Measurements from ENCODE around the gene ZBTB3.
A peak's percentile ranks its signal among the peaks of the same experiment; 100 is the strongest.
"Not testable (repeated sequence)": the region's sequence is repeated elsewhere in the genome, so short reads cannot be mapped to it uniquely, and the experiment has no call there.

ZBTB3 gene

GRCh38 chr11:62755086-62755615, 1.2 kb upstream of the ZBTB3 start:
- DNase-seq, result no peak

DNA sequence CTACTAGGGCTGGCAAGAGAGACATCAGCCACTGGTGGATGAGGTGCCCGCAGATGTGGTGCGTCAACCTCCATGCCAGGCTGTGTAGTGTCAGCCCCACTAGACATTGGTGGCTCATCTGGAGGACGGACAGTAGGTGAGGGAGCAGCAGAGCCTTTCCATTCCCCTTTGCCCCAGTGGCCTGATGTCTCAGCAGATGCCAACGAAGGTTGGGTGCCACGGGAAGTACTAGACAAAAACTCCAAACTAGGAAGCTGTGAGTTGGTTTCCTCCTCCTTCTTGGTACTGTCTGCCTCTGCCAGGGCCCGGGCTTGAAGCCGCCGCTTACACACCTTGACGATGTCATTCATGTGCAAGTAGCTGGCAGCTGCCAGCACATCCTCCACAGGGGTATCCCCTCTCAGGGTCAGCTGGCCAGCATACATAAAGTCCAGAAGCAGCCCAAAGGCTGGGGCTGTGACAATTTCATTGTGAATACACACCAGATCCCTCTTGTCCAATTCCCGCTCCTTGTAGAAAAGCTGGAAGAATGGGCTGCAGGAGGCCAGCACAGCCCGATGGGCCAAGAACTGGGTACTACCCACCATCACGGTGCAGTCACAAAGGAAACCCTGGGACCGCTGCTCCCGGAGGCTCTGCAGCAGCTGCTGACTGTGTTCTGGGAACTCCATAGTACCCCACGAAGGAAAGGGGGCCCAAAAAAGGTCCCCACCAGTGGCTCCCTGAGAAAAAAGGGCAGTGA, 795 bp downstream of the ZBTB3 start:
- no peak for DNase-seq

DNA sequence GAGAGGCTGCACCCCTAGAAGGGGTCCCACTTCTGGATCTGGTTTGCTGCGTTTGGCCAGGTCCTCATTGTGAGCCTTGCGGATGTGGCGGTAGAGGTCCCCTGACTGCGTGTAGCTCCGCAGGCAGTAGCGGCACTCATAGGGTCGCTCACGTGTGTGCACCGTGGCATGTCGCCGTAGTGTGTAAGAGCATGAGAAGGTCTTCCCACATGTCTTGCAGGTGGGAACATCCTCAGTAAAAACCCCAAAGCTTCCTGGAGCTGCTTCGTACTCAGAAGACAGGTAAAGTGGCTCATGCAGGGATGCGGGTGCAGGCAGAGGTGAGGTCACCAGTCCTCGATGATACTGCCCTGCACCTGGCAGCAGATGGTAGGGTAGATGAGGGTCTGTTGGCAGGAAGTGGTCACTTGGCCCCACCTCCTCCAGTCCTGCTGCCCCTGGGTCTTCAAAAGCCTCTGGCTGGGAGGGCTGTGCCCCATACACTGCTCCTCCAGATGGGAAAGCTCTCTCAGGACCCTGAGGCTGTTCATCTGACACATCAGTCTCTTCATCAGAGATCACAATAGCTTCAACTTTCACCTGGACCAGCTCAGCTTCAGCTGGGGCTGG, 1.7 kb downstream of the ZBTB3 start:
- DNase-seq, result no peak

DNA sequence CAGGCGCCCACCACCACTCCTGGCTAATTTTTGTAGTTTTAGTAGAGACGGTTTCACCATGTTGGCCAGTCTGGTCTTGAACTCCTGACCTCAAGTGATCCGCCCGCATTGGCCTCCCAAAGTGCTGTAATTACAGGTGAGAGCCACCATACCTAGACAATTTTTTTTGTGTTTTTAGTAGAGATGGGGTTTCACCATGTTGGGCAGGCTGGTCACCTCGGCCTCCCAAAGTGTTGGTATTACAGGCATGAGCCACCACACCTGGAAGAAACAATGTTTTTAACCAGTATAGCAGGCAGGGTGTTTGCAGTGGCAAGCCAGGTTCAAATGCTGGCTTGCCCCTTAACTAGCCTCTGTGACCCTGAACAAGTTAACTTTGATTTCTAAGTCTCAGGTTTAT, 4.0 kb downstream of the ZBTB3 start:
- DNase-seq, result not testable (repeated sequence)

DNA sequence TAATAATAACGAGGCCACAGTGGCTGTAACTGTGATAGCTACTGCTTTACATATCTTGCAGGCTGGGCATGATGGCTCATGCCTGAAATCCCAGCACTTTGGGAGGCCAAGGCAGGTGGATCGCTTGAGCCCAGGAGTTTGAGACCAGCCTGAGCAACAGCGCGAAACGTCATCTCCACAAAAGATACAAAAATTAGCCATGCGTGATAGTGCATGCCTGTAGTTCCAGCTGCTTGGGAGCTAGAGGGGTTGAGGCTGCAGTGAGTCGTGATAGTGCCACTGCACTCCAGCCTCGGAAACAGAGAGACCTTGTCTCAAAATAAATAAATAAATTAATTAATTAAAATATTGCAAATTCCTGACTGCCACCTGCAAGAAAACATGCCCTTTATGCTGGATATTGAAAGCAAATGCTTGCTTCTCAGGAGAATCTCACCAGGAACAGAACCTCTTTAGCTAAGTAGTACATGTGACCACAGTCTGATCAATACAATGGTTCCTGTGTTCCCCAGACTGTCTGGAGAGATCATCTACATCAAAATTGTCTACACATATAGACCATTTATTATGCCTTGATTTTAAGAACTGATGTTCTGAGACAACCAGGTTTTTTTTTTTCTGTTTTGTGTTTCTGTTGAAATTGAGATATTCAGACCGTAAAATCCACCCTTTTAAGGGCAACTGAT, 6.3 kb downstream of the ZBTB3 start:
- DNase-seq, result no peak

DNA sequence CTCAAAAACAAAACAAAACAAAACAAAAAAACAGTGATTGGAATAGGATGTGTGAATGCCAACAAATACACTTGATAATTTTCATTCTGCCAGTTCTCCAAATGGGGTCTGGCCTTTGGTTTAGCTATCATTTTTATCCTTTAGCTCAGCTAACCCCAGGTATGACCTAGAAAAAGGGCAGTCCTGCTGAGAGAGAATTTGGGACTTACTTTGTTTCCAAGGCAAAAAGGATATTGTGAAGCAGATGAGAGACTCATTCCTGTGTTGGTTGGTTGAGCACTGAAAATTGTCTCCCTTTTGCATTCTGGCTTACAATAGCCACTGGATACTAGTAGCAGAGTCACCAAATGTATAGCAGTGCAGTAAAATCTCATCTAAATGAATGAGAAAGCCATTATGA, 16.8 kb downstream of the ZBTB3 start:
- DNase-seq, result no peak

DNA sequence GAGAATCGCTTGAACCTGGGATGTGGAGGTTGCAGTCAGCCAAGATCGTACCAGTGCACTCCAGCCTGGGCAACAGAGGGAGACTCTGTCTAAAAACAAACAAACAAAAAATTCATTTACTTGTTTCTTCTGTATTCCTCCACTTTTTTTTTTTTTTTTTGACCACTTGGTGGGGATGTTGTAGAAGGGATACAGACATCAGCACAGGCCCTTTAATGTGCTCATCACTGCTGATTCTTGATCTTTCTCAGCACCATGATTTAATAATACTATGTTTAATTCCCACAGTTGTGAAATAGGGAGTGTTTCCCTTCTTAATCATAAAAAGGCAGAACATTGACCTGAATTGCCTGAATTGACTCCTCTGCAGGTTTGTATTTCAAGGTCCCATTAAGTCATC, 21.1 kb downstream of the ZBTB3 start:
- DNase-seq, result no peak

DNA sequence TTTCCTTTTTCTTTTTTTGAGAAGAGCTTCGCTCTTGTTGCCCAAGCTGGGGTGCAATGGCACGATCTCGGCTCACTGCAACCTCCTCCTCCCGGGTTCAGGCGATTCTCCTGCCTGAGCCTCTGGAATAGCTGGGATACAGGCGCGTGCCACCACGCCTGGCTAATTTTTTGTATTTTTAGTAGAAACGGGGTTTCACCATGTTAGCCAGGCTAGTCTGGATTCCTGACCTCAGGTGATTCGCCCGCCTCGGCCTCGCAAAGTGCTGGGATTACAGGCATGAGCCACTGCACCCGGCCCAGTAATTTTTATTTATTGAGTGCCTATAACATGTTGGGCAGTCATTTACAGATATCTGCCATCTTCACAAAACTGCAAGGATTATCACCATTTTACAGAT, 23.9 kb downstream of the ZBTB3 start:
- DNase-seq, result not testable (repeated sequence)

- peak; percentile 81 to 83 for DNase-seq
Measured at GRCh38 chr11:62728171-62728988, 25.6 kb downstream of the ZBTB3 start, which contains the start of gene TTC9C. Gene TTC9C (plus strand): TSS chr11:62728486. CDS start chr11:62728849, 363 bp downstream.

- peak; percentile 92 to 96 for DNase-seq
Measured at GRCh38 chr11:62727872-62728170, 26.1 kb downstream of the ZBTB3 start.

DNA sequence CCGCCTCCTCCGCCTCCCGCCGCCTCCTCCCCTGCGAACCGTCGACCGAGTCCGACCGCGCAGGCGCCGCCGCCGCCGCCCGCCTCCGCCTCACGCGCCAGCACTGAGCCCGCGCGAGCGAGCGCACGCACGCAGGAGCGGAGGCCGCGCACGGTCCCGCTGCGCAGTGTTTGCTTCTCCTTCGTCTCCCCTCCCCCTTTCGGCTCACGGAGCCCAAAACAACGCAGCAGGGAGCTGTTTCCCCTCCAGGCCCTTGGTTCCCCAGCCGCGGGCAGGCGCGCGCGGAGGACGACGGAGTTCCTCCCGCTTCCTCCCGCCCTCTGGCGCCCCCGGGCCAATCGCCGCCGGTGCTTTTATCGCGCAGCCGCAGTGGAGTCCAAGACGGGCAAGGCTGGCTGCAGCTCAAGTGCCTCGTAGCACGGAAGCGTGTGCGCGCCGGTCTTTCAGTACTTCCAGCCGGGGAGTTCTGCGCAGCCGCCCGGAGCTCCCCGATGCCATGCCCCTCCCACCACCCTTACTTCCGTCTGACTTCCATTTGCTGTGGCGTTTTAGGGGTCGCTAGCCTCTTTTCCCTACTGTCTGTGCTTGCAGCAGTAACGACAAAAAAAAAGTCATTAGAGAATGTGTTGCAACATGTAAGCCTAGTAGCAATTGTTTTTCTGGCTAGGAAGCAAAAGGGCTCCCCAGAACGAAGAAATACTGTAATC, 26.6 kb downstream of the ZBTB3 start, which contains the start of gene HNRNPUL2:
Gene HNRNPUL2 (minus strand): TSS at position 293 of the 707 bp plus-strand sequence. CDS start 301 bp downstream, outside the sequence.
- DNase-seq, result peak; percentile 99

DNA sequence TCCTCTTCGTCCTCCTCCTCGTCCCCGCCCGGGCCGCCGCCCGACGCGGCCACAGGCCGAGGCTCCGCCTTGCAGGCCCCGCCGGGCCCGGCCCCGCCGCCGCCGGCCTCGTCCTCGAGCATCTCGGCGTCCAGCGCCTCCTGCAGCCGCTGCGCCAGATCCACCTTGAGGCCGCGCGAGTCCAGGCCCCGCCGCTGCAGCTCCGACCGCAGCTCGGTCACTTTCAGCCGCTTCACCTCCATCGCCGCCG, 27.1 kb downstream of the ZBTB3 start:
- DNase-seq, result no peak

DNA sequence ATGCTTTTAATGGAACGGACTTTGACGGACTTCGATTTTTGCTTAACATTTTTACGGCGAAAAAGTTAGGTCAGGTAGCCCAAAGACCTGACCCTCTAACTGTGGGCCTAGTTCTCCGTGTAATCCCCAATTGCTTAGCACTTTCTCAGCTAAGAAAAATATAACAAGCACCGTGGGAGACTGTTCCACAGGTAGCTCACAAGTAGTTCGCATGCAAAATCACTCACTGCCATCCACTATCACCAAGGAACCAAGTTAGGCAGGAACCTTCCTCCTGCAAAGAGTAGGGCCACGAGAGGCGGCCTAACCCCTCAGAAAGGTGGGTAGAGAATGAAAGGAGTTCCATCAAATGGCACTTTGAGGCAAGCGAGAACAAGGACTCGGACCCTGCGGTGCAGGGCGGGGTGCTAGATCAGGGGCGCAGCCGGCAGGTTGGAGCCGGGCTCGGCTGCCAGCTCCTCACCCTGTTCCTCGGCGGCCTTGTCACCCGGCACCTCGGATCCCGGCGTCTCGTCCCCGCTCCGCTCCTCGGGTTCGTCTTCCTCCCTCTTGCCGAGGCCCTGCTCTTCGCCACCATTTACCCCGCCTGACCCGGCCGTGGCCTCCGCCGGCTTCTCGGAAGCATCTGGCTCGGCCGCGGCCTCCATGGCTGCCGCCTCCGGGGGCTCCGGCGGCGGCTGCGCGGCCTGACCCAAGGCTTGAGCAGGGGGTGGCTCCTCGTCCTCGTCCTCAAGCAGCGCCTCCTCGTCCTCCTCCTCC, 27.6 kb downstream of the ZBTB3 start:
- no peak for DNase-seq

DNA sequence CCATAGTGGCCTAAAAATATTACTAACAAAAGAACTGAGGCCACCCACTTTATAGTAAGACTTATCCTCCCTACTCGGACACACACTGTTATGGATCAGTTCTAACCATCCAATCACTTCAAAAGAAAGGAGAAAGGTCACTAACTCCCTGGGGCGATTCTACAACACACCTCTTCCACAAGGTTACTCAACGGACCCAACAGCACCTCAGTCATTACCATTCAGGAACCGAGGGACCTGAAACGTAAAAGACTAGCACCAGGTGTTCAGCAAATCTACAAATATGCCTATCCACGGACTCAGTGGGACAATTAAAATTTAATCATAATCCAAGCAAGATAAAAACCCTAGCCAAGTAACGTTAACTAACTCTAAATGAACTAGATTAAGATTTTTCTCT, 28.3 kb downstream of the ZBTB3 start:
- no peak for DNase-seq

DNA sequence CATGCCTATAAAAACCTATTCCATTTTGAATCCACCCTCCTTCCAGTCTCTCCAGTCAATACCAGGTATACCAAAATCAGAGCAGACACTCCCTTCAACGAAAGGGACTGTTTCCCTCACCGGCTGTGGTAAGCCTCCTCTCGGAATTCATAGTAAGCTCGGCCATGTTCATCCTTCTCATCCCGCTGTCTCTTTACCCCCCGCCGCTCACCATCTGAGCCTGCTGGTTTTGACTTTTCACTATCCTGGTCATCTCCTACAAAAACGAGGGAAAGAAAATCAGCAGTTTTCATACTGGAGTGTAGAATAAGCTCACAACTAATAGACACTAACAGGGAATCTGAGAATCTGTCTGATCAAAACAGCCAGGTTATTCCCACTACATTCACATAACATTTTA, 29.8 kb downstream of the ZBTB3 start:
- DNase-seq, result no peak

GRCh38 chr11:62721994-62722393, 32.0 kb downstream of the ZBTB3 start:
- DNase-seq, result no peak

DNA sequence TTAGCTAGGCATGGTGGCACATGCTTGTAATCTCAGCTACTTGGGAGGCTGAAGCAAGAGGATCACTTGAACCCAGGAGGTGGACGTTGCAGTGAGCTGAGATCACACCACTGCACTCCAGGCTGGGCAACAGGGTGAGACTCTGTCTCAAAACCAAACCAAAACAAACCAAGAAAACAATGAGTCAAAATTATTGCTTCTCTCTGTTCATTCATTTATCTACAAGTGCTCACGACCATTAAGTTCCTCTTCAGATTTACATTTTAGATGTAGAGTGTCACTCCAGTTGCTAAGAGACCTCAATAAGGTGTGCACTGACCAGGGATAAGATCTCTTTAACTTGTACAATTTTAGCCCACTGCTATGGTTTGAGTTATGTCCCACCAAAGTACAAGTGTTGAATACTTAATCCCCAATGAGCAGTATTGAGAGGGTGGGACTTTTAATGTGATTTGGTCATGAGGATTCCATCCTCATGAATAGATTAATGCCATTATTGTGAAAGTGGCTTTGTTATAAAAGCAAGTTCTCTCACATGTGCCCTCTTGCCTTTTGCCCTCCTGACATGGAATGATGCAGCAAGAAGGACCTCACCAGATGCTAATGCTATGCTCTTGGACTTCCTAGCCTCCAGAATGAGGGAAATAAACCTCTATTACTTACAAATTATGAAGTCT, 34.5 kb downstream of the ZBTB3 start:
- DNase-seq, result no peak

DNA sequence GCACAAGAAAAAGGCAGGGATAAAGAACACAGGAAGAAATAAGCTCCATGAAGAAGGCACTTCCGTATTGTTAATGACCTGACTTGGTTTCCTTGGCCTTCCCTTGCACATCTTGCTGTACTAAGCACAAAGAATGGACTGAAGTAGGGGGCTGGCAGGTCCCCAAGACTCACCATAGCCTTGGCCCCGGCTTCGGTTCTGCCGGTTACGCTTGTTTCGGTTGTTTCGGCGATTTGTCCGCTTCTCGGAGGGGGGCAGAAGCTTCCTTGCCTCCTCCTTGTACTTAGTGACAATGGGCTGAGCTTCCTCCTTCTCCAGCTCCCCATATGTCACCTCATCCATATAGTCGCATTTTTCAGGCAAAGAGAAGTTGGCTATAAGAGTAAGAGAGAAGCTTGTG, 37.1 kb downstream of the ZBTB3 start:
- no peak for DNase-seq

GRCh38 chr11:62716206-62716605, 37.8 kb downstream of the ZBTB3 start:
- no peak for DNase-seq

- DNase-seq, result no peak
Measured at GRCh38 chr11:62715150-62716130, 38.5 kb downstream of the ZBTB3 start.

Measured in CD4-positive, alpha-beta T cell treated with Interleukin-1 beta for 1 hour (primary cell).